Measurements from ENCODE around the gene SLC22A1. TPM values are rescaled to one million over a fixed set of nuclear protein-coding genes. Genes with fewer than 3 reads are reported as not detected.

SLC22A1 gene
- total and polyA plus RNA-seq, 4 donors = 0.72 to 2.5 (median 1.3) TPM

DNA sequence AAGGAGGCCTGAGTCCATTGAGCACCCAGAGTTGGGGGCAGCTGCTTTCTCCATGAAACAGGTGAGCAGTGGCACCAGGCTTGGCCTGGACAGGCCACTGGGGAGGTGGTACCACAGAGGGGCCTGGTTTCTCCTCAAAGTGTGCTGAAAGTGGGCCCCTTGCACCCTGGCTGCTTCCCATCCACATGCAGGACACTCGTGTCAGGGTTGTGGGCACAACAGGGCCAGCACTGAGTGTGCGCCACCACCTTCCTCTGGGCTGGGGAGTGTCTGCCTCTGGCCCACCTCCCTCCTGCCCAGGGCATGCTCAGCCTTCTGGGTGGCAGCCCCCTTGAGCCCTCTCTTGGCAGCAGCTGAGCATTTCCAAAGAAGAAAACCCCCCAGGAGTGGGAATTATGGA is 5.2 kb upstream of the SLC22A1 start:
- DNase-seq (no peak), ATAC-seq (ENCODE audit: insufficient read depth, low FRiP score) (no peak)
- 96 to 100% methylated on average over 2 of the region's 2 CpGs for WGBS, 2 donors
- TF ChIP-seq, protein P1, sequence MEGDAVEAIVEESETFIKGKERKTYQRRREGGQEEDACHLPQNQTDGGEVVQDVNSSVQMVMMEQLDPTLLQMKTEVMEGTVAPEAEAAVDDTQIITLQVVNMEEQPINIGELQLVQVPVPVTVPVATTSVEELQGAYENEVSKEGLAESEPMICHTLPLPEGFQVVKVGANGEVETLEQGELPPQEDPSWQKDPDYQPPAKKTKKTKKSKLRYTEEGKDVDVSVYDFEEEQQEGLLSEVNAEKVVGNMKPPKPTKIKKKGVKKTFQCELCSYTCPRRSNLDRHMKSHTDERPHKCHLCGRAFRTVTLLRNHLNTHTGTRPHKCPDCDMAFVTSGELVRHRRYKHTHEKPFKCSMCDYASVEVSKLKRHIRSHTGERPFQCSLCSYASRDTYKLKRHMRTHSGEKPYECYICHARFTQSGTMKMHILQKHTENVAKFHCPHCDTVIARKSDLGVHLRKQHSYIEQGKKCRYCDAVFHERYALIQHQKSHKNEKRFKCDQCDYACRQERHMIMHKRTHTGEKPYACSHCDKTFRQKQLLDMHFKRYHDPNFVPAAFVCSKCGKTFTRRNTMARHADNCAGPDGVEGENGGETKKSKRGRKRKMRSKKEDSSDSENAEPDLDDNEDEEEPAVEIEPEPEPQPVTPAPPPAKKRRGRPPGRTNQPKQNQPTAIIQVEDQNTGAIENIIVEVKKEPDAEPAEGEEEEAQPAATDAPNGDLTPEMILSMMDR (IDR thresholded peaks at IDR 0.05; ENCODE audit: control extremely low read depth, extremely low read depth) = no peak
- H3K36me3 ChIP-seq (ENCODE audit: control insufficient read depth in 4 of 4, insufficient read depth in 4 of 4, low read length in 4 of 4) = peaks cover 0 to 5% (median 0%) of the 10 kb centered on the region in 4 donors
- H3K9ac ChIP-seq (ENCODE audit: insufficient read depth in 1 of 2, low read length in 2 of 2) = no peak overlapping the region
- no peaks in the 10 kb centered on the region for H3K27me3 ChIP-seq (ENCODE audit: control insufficient read depth in 3 of 3, insufficient read depth in 3 of 3, low read length in 2 of 3)
- H3K4me3 ChIP-seq = no peak overlapping the region
- H3K4me1 ChIP-seq (ENCODE audit: control insufficient read depth in 5 of 5, insufficient read depth in 5 of 5, low read length in 5 of 5) = no peaks in the 10 kb centered on the region
- H3K27ac ChIP-seq (ENCODE audit: low read depth in 1 of 2, low read length in 1 of 2) = no peak overlapping the region
- H3K9me3 ChIP-seq (ENCODE audit: control insufficient read depth in 4 of 4, insufficient read depth in 3 of 4, low read length in 3 of 4) = peaks cover 0 to 10% (median 0%) of the 10 kb centered on the region in 4 donors

GRCh38 chr6:160117137-160117536 is 4.5 kb upstream of the SLC22A1 start:
- TF ChIP-seq, protein P1 (IDR thresholded peaks at IDR 0.05; ENCODE audit: control extremely low read depth, extremely low read depth) = no peak

DNA sequence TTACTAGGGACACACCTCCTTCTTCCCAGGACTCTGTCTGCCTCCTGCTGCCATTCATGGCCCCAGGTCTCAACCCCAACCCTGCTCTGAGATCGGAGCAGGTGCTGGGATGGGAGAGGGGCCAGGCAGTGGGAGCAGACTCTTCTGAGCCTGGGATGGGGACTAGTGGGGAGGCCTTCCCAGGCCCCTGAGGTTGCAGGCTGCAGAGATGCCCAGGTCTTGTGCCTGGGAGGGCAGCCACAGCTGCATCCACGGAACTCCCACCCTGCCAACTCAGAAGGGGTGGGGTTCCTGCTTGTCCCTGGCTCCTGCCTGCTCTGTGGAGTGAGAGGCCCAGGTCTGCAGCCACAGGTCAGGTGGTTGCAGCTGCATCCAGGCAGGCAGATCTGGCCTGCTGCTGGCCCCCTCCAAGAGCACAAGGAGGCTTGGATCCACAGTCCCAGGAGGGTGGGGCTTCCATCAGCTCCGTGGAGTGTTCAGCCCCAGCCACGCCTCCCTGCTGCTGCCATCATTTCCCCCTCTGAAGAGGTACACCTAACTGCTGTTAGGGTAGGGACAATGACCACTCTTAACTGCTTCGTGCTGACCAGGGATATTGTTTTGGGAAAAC is 2.9 kb upstream of the SLC22A1 start:
- WGBS, 2 donors = 86 to 91% methylated on average over 5 of the region's 5 CpGs
- H3K9me3 ChIP-seq (ENCODE audit: control insufficient read depth in 4 of 4, insufficient read depth in 3 of 4, low read length in 3 of 4) = peaks cover 0 to 10% (median 0%) of the 10 kb centered on the region in 4 donors
- H3K36me3 ChIP-seq (ENCODE audit: control insufficient read depth in 4 of 4, insufficient read depth in 4 of 4, low read length in 4 of 4) = no peaks in the 10 kb centered on the region
- no peak overlapping the region for H3K27ac ChIP-seq (ENCODE audit: low read depth in 1 of 2, low read length in 1 of 2)
- no peak for ATAC-seq (ENCODE audit: insufficient read depth, low FRiP score)
- DNase-seq = no peak
- TF ChIP-seq, protein P1 (IDR thresholded peaks at IDR 0.05; ENCODE audit: control extremely low read depth, extremely low read depth) = no peak
- no peaks in the 10 kb centered on the region for H3K4me1 ChIP-seq (ENCODE audit: control insufficient read depth in 5 of 5, insufficient read depth in 5 of 5, low read length in 5 of 5)
- no peak overlapping the region for H3K4me3 ChIP-seq
- no peaks in the 10 kb centered on the region for H3K27me3 ChIP-seq (ENCODE audit: control insufficient read depth in 3 of 3, insufficient read depth in 3 of 3, low read length in 2 of 3)
- H3K9ac ChIP-seq (ENCODE audit: insufficient read depth in 1 of 2, low read length in 2 of 2) = no peak overlapping the region

More at GRCh38 chr6:160117137-160117536, 4.5 kb upstream of the SLC22A1 start:
- H3K9me3 ChIP-seq (ENCODE audit: control insufficient read depth in 4 of 4, insufficient read depth in 3 of 4, low read length in 3 of 4) = peaks cover 0 to 10% (median 0%) of the 10 kb centered on the region in 4 donors
- no peak for DNase-seq
- no peak for ATAC-seq (ENCODE audit: insufficient read depth, low FRiP score)
- H3K36me3 ChIP-seq (ENCODE audit: control insufficient read depth in 4 of 4, insufficient read depth in 4 of 4, low read length in 4 of 4) = peaks cover 0 to 5% (median 0%) of the 10 kb centered on the region in 4 donors
- H3K27ac ChIP-seq (ENCODE audit: low read depth in 1 of 2, low read length in 1 of 2) = no peak overlapping the region
- H3K4me3 ChIP-seq = no peak overlapping the region
- 95 to 98% methylated on average over 6 of the region's 6 CpGs for WGBS, 2 donors
- no peaks in the 10 kb centered on the region for H3K27me3 ChIP-seq (ENCODE audit: control insufficient read depth in 3 of 3, insufficient read depth in 3 of 3, low read length in 2 of 3)
- H3K4me1 ChIP-seq (ENCODE audit: control insufficient read depth in 5 of 5, insufficient read depth in 5 of 5, low read length in 5 of 5) = no peaks in the 10 kb centered on the region
- H3K9ac ChIP-seq (ENCODE audit: insufficient read depth in 1 of 2, low read length in 2 of 2) = no peak overlapping the region

- no peaks in the 10 kb centered on the region for H3K27me3 ChIP-seq (ENCODE audit: control insufficient read depth in 3 of 3, insufficient read depth in 3 of 3, low read length in 2 of 3)
- 95 to 100% methylated on average over 1 of the region's 1 CpG for WGBS, 2 donors
- no peak overlapping the region for H3K9ac ChIP-seq (ENCODE audit: insufficient read depth in 1 of 2, low read length in 2 of 2)
- DNase-seq = no peak
- no peak for ATAC-seq (ENCODE audit: insufficient read depth, low FRiP score)
- no peaks in the 10 kb centered on the region for H3K36me3 ChIP-seq (ENCODE audit: control insufficient read depth in 4 of 4, insufficient read depth in 4 of 4, low read length in 4 of 4)
- TF ChIP-seq, protein P1 (IDR thresholded peaks at IDR 0.05; ENCODE audit: control extremely low read depth, extremely low read depth) = no peak
- H3K4me3 ChIP-seq = no peak overlapping the region
- H3K4me1 ChIP-seq (ENCODE audit: control insufficient read depth in 5 of 5, insufficient read depth in 5 of 5, low read length in 5 of 5) = no peaks in the 10 kb centered on the region
- no peak overlapping the region for H3K27ac ChIP-seq (ENCODE audit: low read depth in 1 of 2, low read length in 1 of 2)
- H3K9me3 ChIP-seq (ENCODE audit: control insufficient read depth in 4 of 4, insufficient read depth in 3 of 4, low read length in 3 of 4) = peaks cover 0 to 13% (median 0%) of the 10 kb centered on the region in 4 donors
Measured at GRCh38 chr6:160120087-160120486, 1.5 kb upstream of the SLC22A1 start.
